NCI-H1436 (cell line): ENCODE measurements around the gene PVALEF.

Source experiments
- DNase-seq: peaks from one replicate; lab custom pipeline; 2025; lab: John Stamatoyannopoulos, UW

Gene PVALEF

GRCh38 chr17:81197831-81198490, 32.7 kb downstream of the PVALEF start:
- DNase-seq, result no peak

DNA sequence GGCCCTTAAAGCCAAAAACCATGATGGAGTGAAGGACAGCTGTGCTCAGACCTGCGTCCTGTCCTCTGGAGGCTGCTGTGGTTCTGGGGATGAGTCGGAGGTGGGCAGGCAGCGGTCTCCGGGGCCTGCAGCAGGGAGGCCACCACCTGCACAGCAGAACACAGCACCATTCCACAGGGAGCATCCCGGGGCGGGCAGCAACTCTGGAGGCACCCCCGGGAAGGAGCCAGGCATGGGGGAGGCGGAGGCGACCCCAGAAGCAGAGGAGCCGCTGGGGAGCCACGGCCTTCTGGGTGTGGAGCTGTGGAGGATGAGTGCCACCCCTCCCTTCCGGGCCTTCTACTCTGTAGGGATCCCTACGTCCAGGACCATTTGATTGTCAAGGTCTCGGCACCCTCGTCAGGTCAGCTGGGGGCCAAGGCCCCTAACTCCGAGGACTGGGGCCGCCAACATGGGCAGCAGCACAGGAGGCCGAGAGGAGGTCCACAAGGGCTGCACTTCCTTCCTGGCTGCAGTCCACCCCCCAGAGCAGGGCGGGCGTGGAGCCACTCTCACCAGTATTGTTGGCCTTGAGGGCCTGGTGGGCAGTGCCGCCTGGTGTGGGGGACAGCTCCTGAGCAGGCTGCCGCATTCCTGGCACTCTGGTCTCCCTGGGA, 33.6 kb downstream of the PVALEF start:
- no peak for DNase-seq

DNA sequence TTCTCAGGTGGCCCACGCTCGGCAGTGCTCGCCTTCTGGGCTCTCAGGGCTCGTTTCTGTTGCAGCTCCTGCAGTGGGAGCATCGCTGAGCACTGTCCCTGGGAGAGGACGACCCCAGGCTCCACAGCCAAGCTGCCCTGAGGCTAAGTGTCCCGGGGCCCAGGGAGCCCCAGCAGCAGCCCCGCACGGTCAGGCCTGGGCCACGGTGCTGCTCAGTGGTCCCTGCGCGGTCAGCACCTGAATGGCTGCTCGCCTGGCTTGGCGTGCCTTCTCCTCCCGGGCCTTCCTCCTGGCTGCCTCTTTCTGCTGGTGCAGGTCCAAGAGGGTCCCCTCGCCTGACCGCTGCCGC, 34.1 kb downstream of the PVALEF start:
- DNase-seq, result no peak

GRCh38 chr17:81200201-81200600, 34.9 kb downstream of the PVALEF start:
- DNase-seq, result no peak

GRCh38 chr17:81200695-81201580, 35.6 kb downstream of the PVALEF start:
- DNase-seq, result peak; percentile 52

DNA sequence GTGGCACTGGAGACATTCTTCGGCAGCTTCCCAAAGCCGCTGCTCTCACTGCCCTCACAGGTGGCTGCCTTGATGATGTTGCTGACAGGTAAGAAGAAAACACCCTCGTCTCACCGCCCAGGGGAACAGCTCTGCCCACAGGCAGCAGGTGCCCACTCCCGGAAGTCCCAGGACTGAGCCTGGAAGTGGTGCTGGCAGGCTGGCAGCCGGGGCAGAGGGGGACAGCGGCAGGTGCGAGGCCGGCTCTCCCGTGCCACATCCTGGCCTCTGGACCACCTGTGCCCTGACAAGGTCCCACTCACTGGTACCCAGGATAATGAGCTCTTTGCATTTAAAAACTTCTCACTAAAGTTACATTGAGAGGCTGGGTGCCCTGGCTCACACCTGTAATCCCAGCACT, 37.0 kb downstream of the PVALEF start:
- no peak for DNase-seq

- no peak for DNase-seq
These were observed 37.8 kb downstream of the PVALEF start for GRCh38 chr17:81203136-81203535.

DNA sequence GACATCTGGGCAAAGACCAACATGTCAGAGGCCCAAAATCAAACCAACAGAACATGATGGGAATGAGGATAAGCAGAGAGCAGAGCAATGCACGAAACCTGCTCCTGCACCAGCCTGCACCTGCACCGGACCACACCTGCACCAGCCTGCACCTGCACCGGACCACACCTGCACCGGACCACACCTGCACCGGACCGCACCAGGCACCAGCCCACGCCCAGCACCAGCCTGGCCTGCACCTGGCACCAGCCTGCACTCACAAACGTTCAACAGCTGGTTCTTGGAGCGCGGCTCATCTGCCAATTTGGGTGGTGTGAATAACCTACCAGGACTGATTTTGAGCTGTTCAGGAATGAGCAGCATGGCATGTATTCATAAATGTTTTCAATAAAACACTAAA, 39.3 kb downstream of the PVALEF start:
- no peak for DNase-seq

- no peak for DNase-seq
These were observed 40.9 kb downstream of the PVALEF start for GRCh38 chr17:81206166-81206565.

- DNase-seq, result no peak
These were observed 41.4 kb downstream of the PVALEF start for GRCh38 chr17:81206657-81207056.

- no peak for DNase-seq
These were observed 42.6 kb downstream of the PVALEF start for GRCh38 chr17:81207610-81208581.

DNA sequence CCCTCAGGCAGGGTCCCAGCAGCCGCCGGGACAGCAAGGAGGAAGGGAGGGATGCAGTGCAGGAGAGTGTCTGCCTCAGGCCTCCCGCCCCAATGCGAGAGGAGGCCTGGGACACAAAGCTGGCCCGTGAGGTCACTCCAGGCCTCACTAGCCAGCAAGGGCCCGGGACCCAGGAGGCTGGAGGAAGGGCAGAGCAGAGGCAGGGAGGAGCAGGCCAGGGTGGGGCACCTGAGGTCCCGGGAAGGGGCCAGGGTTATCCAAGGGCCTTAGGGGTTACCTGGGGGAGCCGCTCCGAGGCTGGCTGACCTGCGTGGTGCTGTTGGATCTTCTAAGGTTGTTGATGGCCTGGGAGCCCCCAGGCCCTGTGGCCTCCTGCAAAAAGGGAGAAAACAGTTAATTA, 43.3 kb downstream of the PVALEF start:
- no peak for DNase-seq

DNA sequence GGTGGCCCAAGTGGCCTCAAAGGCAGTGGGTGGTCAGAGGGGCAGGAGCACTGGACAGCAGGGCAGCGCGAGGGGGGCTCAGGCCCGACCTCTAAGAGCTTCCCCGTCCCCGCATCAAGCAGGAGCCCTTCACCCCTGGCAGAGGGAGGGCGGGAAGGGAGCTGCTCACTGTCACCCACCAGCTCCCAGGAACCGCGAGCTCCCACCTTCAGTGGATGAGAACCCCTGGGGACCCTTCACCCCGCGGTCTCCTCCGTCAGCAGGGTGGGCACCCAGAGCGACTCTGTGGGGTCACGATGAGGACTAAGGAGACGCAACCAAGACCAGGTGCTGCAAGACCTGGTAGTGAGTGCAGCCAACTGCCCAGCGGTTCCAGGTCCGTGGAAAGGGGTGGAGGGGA, 43.8 kb downstream of the PVALEF start:
- no peak for DNase-seq

GRCh38 chr17:81210466-81210865, 45.2 kb downstream of the PVALEF start:
- no peak for DNase-seq

- no peak for DNase-seq
These were observed 45.6 kb downstream of the PVALEF start for GRCh38 chr17:81210868-81211267.

DNA sequence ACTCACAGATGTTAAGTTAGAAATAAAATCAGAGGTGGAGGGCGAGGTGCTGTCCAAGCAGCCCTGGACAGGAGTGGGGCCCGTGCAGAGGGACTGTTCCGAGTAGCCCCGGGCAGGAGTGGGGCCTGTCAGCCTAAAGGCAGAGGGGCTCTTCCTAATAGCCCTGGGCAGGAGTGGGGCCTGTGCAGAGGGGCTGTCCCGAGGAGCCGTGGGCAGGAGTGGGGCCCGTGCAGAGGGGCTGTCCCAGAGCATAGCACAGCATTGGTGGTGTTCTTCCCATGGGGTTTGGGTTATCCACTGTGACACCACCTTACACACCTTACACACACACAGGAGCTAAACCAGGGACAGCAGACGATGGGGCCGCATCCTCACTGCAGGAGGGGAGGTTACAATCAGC, 47.1 kb downstream of the PVALEF start:
- DNase-seq, result no peak

GRCh38 chr17:81213978-81214377, 48.7 kb downstream of the PVALEF start:
- no peak for DNase-seq

DNA sequence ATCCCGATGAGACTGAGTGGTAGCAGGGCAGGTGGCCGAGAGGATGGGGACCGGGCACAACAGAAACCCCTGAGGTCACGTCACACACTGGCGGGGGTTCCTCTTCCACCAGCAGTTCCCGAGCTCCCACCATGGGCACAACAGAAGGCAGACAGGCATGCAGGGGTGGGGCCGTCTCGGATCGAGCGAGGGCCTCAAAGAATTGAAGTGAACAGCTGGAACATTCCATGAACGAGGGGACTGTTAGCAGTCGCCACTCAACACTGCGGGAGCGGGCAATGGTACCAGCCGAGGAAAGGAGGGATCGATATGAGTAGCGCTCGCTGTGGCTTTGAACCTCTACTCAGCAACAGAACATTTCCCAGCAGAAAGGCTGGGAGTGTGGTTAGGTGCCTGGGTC, 52.2 kb downstream of the PVALEF start:
- DNase-seq, result no peak

- DNase-seq, result no peak
These were observed 53.2 kb downstream of the PVALEF start for GRCh38 chr17:81218459-81218858.

GRCh38 chr17:81218991-81219390, 53.7 kb downstream of the PVALEF start:
- no peak for DNase-seq

GRCh38 chr17:81219476-81220180, 54.3 kb downstream of the PVALEF start:
- no peak for DNase-seq
